Activated CD4-positive, alpha-beta T cell treated with anti-CD3 and anti-CD28 coated beads, Interleukin-2, amount 50 U/mL, for 24 hours (primary cell): ENCODE results near the gene GGT6.

Experiments
- DNase-seq, 2 donors: peaks; one replicate each; pipeline ENCODE4 v3.0.0-alpha.2; 2020; ENCODE audit warnings: low read depth in 1 of 2, low spot score in 1 of 2

Gene GGT6

DNA sequence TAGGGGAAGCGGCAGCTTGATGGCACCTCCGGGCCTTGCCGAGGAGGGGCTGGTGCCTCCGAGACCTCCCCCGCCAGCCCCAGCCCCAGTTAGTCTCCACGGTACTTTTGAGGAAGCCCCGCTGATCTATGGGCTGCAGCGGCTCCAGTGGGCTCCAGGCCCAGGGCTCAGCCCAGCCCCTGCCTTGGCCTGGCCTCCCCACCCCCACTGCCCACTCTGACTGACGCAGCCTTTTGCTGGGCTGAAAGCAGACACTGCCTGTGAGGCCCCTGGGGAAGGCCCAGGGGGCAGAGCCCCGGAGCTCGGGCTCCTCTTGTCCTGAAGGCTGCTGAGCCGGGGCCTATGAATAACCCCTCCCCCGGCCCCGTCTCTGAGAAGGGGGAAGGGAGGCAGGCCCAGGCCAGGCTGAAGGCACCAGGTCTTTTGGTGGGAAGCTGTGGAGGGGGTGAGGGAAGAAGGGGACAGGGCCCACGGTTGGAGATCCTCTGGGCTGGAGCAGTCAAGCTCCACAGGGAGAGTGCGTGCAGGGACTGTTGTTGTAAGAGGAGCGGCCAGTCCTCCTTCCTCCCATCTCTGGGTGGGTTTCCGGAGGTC is 16.4 kb upstream of the GGT6 start:
- DNase-seq: no peak

DNA sequence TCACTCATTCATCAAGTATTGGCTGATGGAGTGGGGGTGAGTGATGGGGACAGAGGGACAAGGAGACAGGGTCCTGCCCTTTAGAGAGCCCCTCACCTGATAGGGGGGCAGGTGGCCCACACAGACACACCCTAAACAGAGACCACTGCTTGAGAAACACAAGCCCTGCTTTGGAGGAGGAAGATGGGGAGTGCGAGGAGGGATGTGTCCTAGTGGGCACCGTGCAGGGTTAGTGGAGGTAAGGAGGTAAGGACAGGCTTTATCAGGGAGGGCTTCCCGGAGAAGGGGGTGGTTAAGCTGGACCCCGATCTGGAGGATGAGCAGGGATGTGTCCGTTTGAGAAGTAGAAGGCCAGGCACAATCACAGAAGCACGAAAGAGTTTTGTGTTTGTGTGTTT is 15.8 kb upstream of the GGT6 start:
- no peak for DNase-seq

DNA sequence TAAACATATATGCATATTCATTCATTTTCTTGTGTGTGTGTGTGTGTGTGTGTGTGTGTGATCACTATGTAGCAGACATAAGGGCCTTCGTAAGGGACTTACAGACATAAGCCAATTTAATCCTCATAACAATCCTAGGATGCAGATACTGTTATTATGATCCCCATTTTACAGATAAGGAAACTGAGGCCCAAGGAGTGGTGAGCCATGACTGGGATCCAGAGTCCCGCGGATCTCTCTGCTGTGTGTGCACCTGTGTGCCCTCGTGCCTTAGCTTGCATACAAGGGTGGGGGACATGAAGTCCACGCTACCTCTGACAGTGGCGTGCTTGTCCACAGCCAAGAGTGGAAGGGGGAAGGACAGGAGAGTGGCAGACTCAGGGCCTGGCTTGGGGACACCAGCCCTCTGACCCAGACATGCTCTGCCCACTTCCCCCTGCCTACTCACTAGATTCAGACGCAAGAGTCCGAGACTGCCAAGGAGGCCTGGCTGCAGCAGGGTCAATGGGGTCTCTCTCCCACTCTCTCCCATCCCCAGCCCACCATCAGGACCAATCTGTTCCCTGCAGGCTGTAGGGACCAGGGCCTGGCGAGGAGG is 14.2 kb upstream of the GGT6 start:
- no peak for DNase-seq

DNA sequence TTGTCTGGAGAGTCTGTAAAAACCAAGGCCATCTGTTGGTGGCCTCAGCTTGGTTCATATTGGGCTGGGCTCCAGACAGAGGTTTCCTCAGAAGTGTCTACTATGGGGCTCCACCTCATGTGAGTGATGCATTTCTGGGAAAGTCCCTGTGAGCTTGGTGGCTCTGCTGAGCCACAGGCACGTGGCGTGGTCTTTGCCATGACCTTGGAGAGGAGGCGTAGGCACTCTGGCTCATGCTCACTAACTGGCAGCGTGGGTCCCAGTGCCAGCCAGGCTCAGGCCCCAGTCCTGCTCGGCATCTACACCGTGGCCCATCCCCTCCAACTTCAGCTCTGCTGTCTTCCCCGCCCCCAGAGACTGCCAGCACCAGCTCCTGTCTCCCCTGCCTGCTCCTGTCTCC is 13.3 kb upstream of the GGT6 start:
- DNase-seq: peak; percentile 47 to 66

DNA sequence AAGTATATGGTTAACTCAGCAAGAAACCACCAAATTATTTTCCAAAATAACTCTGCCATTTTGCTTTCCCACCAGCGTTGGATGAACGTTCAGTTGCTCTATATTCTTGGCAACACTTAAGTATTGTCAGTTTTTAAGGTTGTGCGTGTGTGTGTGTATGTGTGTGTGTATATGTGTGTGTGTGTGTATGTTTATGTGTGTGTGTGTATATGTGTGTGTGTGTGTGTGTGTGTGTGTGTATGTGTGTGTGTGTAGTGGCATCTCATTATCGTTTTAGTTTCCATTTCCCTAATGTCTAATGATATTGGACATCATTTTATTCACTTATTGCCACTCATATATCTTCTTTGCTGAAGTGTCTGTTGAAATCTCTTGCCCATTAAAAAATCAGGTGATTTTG is 12.7 kb upstream of the GGT6 start:
- DNase-seq: no peak

DNA sequence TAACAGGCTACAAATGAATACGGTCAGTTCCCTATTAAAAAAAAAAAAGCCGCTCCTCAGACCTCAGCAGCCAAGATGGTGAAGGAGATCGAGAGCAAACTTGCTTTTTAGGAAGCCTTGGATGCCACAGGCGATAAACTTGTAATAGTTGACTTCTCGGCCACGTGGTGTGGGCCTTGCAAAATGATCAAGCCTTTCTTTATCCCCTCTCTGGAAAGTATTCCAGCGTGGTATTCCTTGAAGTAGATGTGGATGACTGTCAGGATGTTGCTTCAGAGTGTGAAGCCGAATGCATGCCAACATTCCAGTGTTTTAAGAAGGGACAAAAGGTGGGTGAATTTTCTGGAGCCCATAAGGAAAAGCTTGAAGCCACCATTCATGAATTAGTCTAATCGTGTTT is 11.8 kb upstream of the GGT6 start:
- no peak for DNase-seq

DNA sequence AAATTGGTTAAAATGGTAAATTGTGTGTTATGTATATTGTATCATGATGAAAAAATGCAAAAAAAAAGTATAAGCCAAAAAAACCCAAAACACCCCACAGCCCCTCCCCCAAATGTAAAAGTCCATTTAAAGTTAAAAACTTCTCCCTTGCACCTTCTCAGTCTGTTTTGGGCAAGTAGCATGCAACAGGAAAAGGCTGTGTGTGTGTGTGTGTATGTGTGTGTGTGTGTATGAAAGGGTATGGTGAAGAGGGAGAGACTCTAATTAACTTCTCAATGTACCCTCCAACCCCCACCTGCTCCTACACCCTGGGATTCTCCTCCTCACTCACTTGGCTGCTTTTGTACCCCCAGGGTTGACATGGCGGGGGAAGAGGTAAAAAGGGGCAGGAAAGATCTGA is 9.2 kb upstream of the GGT6 start:
- DNase-seq: no peak

DNA sequence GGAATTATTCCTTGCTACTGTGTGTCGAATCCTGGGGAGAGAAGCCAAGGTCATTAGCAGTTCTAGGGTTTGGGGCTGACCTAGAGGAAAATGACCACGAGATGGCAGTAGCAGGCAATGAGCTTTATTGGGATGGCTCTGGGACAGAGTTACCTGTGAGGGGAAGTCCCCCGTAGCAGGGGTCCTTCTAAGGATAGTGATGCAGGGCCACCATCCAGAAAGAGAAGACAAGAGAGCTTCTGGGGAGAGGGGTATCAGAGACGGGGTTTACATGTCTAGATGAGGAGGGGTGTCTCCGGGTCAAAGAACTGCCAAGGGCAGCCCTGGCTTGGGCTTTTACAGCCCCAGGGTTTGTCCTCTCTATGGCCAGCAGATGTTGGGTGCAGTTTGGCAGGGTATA is 6.4 kb upstream of the GGT6 start:
- DNase-seq: peak in 1 of 2 donors; percentile 45

DNA sequence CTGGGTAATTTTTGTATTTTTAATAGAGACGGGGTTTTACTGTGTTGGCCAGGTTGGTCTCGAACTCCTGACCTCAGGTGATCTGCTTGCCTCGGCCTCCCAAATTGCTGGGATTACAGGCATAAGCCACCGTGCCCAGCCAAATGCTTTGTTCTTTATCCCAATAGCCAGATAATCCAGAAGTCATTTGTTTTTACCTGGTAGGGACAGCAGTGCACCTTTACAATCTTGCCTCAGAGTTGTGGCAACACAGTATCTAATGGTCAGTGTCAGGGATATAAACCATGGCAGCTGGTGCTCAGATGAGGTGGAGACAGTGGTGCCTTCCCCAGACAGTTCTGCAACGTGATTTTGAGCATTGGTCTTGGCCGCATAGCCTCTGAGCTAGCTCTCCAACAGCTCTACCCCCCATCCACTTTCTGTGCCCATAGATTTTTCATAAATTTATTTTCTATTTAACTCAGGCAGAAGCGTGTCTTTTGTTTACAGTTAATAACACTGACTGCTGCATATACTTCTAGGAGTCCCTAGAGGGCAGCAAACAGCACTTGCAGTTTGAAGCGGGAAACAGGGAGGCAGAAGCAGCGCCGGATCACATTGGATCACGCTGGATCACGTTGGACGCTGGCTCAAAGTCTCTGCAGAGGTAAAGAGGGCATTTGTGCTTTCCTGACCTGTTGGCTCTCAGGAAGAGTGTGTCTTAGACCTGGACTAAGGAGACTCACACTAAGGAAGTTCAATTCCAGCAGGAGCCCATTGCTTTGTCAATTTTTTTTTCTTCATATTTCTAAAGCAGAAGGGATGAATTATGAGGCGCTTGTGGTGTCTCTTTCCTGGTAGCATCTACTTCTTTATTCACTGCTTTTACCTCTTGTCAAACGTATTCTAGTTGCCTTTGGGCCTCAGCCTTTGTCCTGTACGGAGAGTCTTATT is 5.1 kb upstream of the GGT6 start:
- peak in 1 of 2 donors; percentile 41 for DNase-seq

DNA sequence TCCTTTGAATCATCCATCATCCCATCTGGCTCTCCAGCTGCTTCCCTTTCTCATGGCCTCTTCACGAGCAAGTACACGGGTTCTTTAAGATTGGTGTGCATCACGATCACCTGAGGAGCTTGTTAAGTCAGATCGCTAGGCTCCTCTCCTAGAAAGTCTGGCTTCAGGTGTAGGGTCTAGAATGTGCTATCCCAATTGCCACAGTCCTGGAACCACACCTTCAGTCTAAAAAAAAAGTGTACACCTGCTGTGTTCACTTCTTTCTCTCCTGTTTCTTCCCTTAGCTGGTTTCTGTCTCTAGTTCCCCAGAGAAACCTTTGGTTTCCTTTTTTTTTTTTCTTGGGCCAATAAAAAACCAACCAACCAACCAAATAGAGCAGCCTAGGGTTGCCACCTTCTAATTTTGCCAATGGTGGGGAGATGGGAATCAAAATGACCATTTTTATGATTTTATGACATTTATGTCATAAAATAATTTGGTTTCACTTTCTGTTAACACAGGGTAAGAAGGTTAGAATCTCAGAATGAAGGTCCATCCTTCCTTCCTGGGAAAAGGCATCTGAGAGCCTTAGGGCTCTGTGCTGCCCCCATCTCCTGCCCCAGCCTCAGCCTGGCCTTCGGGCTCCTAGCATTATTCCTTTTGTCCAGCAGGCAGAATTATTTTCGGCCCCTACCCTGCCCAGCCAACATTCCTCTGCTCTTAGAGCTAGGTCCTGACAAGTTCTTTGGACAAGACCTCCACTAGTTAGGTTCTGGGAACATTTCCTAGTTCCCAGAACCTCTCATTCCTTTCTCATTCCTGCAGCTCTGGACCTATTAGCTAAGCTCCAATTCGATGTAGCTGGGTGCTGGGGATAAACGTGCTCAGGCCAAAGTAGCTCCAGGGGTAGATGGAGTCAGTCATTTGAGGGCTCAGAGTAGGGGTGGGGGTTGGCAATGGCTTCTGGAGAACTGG is 1.9 kb upstream of the GGT6 start:
- no peak for DNase-seq

DNA sequence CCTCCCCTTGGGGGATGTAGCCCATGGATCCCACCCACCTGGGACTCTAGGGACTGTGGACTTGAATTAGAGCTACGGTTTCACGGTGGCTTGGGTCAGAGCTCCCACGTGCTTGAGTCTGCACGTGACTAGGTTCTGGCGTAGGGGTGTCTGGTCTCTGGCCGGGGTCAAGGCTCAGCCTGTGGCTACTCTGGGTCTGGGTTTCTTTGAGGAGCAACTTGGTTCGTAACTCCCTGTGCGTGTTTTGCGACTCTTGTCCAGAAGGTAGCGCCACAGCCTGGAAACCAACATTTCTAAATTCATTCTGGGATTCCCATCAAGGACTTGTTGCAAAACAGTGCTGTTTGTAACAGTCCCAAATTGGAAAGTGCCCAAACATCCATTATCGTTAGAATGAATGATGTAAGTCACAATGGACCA is 470 bp upstream of the GGT6 start:
- no peak for DNase-seq

DNA sequence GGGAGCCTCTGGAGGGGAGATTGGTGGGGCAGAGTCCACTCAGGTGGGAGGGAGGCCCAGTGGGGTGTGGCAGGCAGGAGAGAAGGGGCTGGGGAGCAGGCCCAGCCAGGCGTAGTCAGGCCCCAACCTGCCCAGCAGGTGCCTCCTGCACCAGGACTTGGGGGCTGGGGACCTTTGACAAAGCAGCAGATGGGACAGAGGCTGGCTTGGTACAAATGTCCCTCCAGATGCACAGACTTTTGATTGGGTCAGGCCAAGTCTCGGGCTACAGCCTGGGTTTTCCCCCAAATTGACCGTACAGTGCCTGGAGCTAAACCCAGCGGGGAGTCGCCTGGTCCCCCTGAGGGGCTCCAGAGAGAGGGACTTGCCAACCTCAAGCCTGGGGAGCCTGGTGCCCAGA is 411 bp downstream of the GGT6 start:
- DNase-seq: no peak

DNA sequence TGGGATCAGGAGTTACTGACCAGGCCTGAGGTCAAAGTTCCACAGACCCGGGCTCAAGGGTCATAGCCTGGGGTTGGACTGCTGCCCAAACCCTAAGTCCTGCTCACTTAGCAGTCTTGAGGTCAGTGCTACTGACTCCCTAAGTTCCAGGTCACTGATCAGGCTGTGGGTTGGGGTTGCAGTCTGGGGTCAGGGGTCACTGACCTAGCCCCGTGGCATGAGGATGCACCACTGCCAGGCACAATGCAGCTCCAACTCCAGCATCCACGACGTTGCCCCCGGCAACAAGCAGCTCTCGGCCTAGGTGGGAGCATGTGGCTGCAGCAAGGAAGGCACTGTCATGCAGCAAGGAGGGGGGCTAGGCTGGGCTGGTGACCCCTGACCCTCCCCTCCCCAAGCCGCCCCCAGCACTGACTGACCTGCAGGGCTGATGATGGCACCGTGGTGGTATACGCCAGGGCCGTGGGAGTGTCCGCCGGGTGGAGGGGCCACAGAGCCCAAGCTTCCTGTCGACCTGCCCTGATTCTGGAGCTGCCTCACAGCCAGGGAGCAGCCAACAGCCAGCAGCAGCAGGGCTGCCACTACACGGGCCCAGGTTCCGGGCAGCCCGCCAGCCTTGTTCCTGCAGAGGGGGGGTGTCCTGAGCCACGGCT is 1.1 kb downstream of the GGT6 start:
- DNase-seq: no peak

DNA sequence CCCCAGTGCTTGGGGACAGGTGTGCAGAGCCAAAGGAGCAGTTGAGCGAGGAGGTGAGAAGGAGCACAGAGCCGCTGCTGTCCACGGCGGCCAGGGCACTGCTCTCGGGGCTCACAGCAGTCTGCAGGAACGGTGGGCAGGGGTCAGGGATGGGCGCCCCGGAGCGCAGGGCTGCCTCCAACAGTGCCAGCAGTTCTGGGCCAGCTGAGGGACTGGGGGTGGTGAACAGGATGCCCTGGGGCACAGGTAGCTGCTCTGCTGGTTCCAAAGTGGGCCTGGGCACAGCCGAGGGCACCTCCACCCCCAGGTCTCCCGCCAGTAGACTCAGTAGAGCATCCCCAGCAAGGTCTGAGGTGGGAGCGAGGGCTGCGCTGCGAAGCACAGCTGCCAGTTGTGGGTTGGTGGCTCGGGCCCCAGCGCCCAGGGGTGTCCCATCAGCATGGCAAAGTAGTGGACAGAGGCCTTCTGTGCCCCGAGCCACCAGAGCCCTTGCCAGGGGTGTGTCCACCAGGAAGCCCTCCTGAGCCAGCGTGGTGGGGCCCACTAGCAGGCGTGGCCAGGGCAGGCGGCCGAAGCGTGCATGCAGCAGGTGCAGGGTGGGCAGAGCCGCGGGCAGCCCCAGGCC is 1.9 kb downstream of the GGT6 start:
- no peak for DNase-seq

DNA sequence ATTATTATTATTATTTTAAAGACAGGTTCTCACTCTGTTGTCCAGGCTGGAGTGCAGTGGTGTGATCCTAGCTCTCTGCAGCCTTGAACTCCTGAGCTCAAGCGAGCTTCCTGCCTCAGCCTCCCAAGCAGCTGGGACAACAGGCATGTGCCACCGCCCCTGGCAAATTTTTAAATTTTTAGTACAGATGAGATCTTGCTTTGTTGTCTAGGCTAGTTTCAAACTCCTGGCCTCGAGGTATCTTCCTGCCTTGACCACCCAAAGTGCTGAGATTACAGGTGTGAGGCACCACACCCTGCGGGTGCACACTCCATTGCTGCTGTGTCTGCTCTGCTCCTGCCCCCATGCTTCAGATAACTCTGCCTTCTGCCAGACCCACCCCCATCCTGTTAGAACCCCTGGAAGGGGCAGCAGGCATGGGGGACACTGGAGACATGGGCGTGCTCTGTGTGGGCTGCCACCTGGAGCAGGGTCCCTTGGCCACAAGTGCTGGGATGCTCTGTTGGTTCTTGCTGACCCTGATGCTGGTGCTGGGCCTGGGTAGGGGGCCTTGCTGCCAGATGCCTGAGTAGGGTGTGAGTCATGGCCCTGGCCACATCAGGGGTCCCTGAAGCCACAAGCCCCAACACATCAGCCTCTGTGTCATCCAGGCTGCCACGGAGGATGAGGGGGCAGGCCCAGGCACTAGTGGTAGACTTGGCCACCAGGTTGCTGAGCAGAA is 2.6 kb downstream of the GGT6 start:
- DNase-seq: no peak

DNA sequence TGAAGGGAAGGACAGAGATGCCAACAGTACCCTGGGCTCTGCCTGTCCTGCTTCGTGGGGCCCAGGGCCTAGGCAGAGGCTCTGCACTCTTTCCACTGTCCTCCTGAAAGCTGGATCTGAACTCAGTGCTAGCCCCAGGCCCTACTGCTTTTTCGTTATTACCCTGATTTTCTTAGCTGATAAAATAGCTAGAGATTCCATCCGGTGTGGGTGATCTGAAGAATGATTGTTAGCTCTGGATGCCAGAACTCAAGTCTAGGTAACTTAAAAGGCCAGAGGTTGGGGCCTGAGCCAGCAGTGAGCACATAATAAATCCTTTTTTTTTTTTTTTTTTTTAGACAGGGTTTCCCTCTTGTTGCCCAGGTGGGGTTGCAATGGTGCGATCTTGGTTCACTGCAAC is 3.4 kb downstream of the GGT6 start:
- no peak for DNase-seq

DNA sequence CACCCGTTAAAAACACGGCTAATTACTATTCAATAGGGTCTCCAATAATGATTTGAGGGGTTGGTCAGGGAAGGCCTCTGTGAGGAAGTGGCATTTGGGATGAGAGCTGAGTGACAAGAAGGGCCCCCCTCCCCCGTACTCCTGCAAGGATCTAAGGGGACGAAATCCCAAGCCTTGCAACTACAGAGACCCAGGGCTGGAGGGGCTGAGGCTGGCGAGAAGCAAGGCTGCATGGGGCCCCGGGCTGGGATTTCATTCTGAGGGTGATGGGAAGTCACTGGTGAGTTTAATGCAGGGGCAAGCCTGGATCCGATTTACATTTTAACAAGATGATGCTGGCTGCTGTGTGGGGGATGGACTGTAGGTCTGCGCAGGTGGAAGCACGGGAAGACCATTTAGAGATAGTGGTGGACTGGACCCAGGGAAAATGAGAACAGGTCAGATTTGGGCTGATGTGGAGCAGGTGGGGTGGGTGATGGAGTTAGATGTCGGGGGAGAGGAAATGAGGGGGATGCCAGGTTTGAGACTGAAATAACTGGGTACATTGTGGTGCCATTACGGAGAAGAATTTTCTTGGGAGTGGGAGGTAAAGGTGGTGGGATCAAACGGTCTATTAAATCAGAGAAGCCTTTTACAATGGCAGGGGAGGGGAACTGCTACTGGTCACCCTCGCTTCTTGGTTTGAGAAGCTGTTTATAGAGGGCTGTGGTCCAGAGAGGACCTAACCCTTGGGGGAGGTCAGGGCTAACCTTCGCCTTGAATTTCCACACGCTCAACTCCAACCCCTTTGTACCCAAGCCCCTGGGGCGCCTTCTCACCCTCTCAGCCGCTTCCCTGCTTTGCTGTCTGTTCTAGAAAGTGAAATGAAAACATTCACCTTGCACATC is 4.3 kb downstream of the GGT6 start:
- DNase-seq: no peak

DNA sequence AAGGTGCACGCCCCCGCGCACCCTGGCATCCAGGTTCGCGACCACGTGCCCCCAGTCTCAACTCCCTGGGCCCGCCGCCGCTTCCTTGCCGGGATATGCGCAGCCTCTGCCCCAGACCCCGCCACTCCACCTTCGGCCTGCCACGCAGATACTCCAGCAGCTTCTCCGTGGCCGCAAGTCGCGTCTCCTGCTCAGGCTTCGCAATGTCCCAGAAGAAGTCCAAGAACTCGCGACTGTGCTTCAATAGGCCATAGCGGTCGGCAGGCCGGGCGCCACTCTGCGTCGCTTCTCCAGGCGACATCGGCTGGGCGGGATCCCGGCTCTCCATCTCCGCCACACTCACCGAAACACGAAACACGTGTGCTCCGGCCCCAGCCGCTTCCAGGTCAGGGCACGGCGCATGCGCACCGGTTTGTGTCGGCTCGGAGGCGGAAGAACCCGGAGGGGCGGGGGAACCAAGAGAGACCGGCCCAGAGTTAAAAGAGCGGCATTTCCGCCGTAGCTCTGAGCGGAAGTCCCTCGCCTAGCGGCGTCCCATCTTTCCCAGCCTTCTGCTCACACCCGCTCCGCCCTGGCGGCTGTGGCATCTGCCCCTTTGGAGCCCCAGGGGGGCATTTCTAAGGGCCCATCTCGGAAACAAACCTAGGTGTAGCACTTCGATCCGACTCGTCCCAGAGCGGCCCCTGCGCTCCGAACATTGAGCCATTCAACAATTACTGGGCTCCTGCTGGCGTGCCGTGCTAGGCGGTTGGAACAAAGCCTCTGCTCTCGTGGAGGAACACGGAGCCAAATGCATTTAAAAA is 5.2 kb downstream of the GGT6 start, which contains the start of gene MYBBP1A:
Gene MYBBP1A, minus strand, starts transcription at position 388 of the 803 bp plus-strand sequence. Its CDS starts 60 bp downstream, at position 328.
- DNase-seq: peak; percentile 94 to 96
